Natural killer cell treated with Interleukin-12 subunit alpha and Interleukin-12 subunit beta and Interleukin-15 and Interleukin-18, amount 100 ng/mL, for 72 hours (primary cell): ENCODE data around the gene CSTF3. TPM values are rescaled to one million over a fixed set of nuclear protein-coding genes. Genes with fewer than 3 reads are reported as not detected.

ENCODE experiments used
- ATAC-seq, 2 donors: fragments of 150-1000 bp; cut with Tn5 transposase in 1 of 2; sonication (Bioruptor Pico), chemical (Tn5 transposase) in 1 of 2; 2 replicates each; pipeline ENCODE4 v1.10.0; 2021
- DNase-seq: peaks from one replicate; pipeline ENCODE4 v3.0.0; 2022; ENCODE audit warnings: low spot score
- H3K27ac Mint-ChIP-seq, 2 donors: 1 replicate in 1 of 2; 2 replicates in 1 of 2; pipeline ENCODE4 v1.8.0; 2022; ENCODE audit warnings: mixed read lengths in 2 of 2, mild to moderate bottlenecking in 1 of 2, moderate library complexity in 1 of 2
- H3K27me3 Mint-ChIP-seq, 2 donors: 1 replicate in 1 of 2; 2 replicates in 1 of 2; pipeline ENCODE4 v1.8.0; 2022; ENCODE audit warnings: mixed read lengths in 2 of 2
- H3K36me3 Mint-ChIP-seq: one replicate; pipeline ENCODE4 v1.8.0; 2022; ENCODE audit warnings: mixed read lengths
- H3K4me1 Mint-ChIP-seq, 2 donors: 1 replicate in 1 of 2; 2 replicates in 1 of 2; pipeline ENCODE4 v1.8.0; 2022; ENCODE audit warnings: low read depth in 2 of 2, mixed read lengths in 2 of 2, mild to moderate bottlenecking in 1 of 2
- H3K4me3 Mint-ChIP-seq: one replicate; pipeline ENCODE4 v1.8.0; 2022; ENCODE audit warnings: mixed read lengths
- H3K9me3 Mint-ChIP-seq: 2 replicates; pipeline ENCODE4 v1.8.0; 2022; ENCODE audit warnings: mixed read lengths
- total RNA-seq, 2 donors: library from RNA; stranded (reverse); gene quantifications; one replicate each; pipeline ENCODE4 v1.2.3, GENCODE V29; 2022

The CSTF3 gene
- total RNA-seq = 10 to 100 TPM; 26.9 to 27.2 TPM

- Mint-ChIP-seq H3K27ac (peak within 1 kb of the TSS; percentile 98 to 99), H3K4me1 (peaks cover 32 to 49% of the 10 kb centered on the region in 2 donors)
- DNase-seq = peak; percentile 97
These were observed at the start of gene CSTF3 for GRCh38 chr11:33161120-33162005. CSTF3 (minus strand) TSS chr11:33161480; CDS start chr11:33161325, 155 bp downstream.

DNA sequence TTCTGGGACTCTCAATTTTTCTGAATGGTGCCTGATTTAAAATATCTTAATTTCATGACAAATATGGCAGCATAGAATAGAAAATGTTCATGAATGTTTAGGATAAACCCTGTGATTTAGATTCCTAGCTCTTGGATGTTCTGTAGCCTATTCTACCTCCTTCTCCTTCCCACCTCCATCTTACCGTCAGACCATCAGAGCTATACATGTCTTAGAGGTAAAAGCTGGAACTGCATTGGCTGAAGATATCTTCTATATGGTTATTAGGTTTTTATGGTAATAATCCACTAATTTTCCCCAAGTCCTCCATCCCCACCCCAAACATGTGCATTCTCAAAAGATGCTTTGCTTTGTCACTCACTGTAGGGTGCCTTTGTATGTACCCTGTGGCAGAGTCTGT, 46.9 kb upstream of the CSTF3 start:
- ATAC-seq (no peak), DNase-seq (no peak)
- no peaks in the 10 kb centered on the region for H3K9me3 Mint-ChIP-seq
- no peak overlapping the region for H3K4me3 Mint-ChIP-seq
- H3K36me3 Mint-ChIP-seq = no peaks in the 10 kb centered on the region
- no peak overlapping the region for H3K27ac Mint-ChIP-seq
- peaks cover 0 to 7% of the 10 kb centered on the region in 2 donors for H3K27me3 Mint-ChIP-seq
- no peaks in the 10 kb centered on the region for H3K4me1 Mint-ChIP-seq

More at GRCh38 chr11:33161120-33162005, at the start of gene CSTF3:
- peaks cover 17% of the 10 kb centered on the region for H3K36me3 Mint-ChIP-seq
- no peaks in the 10 kb centered on the region for H3K27me3 Mint-ChIP-seq
- peak; percentile 98 to 99 for ATAC-seq
- peak within 1 kb of the TSS; percentile 100 for H3K4me3 Mint-ChIP-seq
- no peaks in the 10 kb centered on the region for H3K9me3 Mint-ChIP-seq

- no peaks in the 10 kb centered on the region for H3K36me3 Mint-ChIP-seq
- H3K4me1 Mint-ChIP-seq = no peaks in the 10 kb centered on the region
- ATAC-seq (no peak), DNase-seq (no peak)
- H3K9me3 Mint-ChIP-seq = no peaks in the 10 kb centered on the region
- no peak overlapping the region for H3K27ac Mint-ChIP-seq
- no peak overlapping the region for H3K4me3 Mint-ChIP-seq
- H3K27me3 Mint-ChIP-seq = peaks cover 0 to 7% of the 10 kb centered on the region in 2 donors
These were observed 46.2 kb upstream of the CSTF3 start for GRCh38 chr11:33207408-33207985.

GRCh38 chr11:33197915-33198727, 36.8 kb upstream of the CSTF3 start:
- no peaks in the 10 kb centered on the region for H3K9me3 Mint-ChIP-seq
- DNase-seq (no peak), ATAC-seq (no peak)
- H3K4me3 Mint-ChIP-seq = no peak overlapping the region
- no peaks in the 10 kb centered on the region for H3K36me3 Mint-ChIP-seq
- H3K27ac Mint-ChIP-seq = peak overlapping the region in 1 of 2 donors; percentile 7
- no peaks in the 10 kb centered on the region for H3K27me3 Mint-ChIP-seq
- no peaks in the 10 kb centered on the region for H3K4me1 Mint-ChIP-seq

DNA sequence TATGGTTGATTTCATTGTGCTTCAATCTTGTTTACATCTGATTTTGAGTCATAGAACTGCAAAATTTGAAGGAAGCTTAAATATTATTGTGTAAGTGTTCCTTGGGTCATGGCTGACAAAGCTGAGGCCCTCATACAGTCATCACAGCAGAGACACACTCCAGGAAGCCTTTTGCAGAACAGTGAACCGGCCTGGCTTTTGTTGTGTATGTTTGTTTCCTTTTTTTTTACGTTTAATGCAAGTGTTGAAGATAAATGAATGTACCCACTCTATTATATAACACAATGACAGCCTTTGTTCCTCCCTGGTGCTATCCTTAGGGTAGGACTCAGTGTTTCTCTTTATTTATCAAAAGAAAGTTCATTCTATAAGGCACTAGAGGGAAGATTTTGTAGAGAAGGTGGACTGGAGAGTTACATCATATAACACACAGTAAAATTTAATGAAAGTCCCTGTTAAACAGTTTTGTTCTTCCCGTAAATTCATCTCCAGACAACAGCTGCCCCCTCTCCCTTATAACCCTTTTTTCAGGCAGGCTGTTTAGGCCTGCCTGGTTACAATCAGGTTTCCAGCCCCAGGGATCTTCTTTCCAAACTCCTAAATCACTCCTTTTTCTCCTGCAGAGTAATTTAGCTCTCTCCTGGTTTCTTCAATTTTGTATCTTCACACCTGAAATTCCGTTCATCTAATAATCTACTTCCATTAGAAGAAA, 34.3 kb upstream of the CSTF3 start:
- no peaks in the 10 kb centered on the region for H3K27me3 Mint-ChIP-seq
- DNase-seq = no peak
- H3K4me1 Mint-ChIP-seq = no peaks in the 10 kb centered on the region
- H3K27ac Mint-ChIP-seq = no peak overlapping the region
- H3K9me3 Mint-ChIP-seq = no peaks in the 10 kb centered on the region
- no peak overlapping the region for H3K4me3 Mint-ChIP-seq
- no peaks in the 10 kb centered on the region for H3K36me3 Mint-ChIP-seq
- ATAC-seq = no peak

GRCh38 chr11:33194455-33194854, 33.2 kb upstream of the CSTF3 start:
- H3K36me3 Mint-ChIP-seq = no peaks in the 10 kb centered on the region
- no peaks in the 10 kb centered on the region for H3K4me1 Mint-ChIP-seq
- H3K9me3 Mint-ChIP-seq = no peaks in the 10 kb centered on the region
- ATAC-seq (no peak), DNase-seq (no peak)
- H3K27ac Mint-ChIP-seq = no peak overlapping the region
- no peaks in the 10 kb centered on the region for H3K27me3 Mint-ChIP-seq
- H3K4me3 Mint-ChIP-seq = no peak overlapping the region

GRCh38 chr11:33191467-33191866, 30.2 kb upstream of the CSTF3 start:
- H3K9me3 Mint-ChIP-seq = no peaks in the 10 kb centered on the region
- H3K27me3 Mint-ChIP-seq = no peaks in the 10 kb centered on the region
- no peak overlapping the region for H3K4me3 Mint-ChIP-seq
- H3K4me1 Mint-ChIP-seq = no peaks in the 10 kb centered on the region
- no peaks in the 10 kb centered on the region for H3K36me3 Mint-ChIP-seq
- ATAC-seq (no peak), DNase-seq (no peak)
- H3K27ac Mint-ChIP-seq = no peak overlapping the region

GRCh38 chr11:33187998-33188722, 26.9 kb upstream of the CSTF3 start:
- H3K9me3 Mint-ChIP-seq = no peaks in the 10 kb centered on the region
- DNase-seq (no peak), ATAC-seq (no peak)
- no peaks in the 10 kb centered on the region for H3K27me3 Mint-ChIP-seq
- H3K4me3 Mint-ChIP-seq = no peak overlapping the region
- H3K36me3 Mint-ChIP-seq = no peaks in the 10 kb centered on the region
- H3K27ac Mint-ChIP-seq = no peak overlapping the region
- no peaks in the 10 kb centered on the region for H3K4me1 Mint-ChIP-seq

GRCh38 chr11:33185756-33186155, 24.5 kb upstream of the CSTF3 start:
- Mint-ChIP-seq H3K27me3 (no peaks in the 10 kb centered on the region), H3K4me1 (no peaks in the 10 kb centered on the region), H3K4me3 (no peak overlapping the region), H3K9me3 (no peaks in the 10 kb centered on the region), H3K27ac (no peak overlapping the region), H3K36me3 (no peaks in the 10 kb centered on the region)
- DNase-seq = no peak
- ATAC-seq = no peak

- Mint-ChIP-seq H3K9me3 (peaks cover 5% of the 10 kb centered on the region), H3K4me3 (no peak overlapping the region), H3K27me3 (no peaks in the 10 kb centered on the region), H3K4me1 (peaks cover 12% of the 10 kb centered on the region in 2 donors), H3K36me3 (no peaks in the 10 kb centered on the region), H3K27ac (no peak overlapping the region)
- ATAC-seq = peak in 1 of 2 donors; percentile 12
- no peak for DNase-seq
These were observed 21.1 kb upstream of the CSTF3 start for GRCh38 chr11:33182246-33182878.

DNA sequence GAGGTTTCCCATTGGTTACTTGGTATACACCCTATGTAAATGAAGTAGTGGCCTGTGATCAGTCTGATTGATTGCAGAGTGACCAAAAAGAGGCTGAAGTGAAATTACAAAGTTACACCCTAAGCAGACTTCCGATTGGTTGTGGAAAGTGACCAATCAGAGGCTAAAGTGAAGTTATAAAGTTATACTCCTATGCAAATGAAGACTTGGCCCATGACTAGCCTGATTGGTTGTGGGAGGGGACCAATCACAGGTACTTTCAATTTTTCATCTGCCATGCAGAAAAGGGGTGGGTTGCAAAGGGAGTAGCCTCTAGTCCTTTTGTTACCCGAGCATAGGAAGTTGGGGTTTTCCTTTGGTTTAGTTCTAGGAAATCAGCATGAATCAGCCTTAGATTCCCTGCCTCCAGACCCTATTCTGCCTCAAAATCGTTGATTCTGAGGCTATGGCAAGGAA, 18.1 kb upstream of the CSTF3 start:
- ATAC-seq (peak; percentile 77 to 83), DNase-seq (peak; percentile 63)
- Mint-ChIP-seq H3K27ac (peak overlapping the region in 1 of 2 donors; percentile 79), H3K4me1 (peaks cover 12% of the 10 kb centered on the region in 2 donors), H3K27me3 (no peaks in the 10 kb centered on the region), H3K36me3 (no peaks in the 10 kb centered on the region), H3K9me3 (peaks cover 5% of the 10 kb centered on the region), H3K4me3 (peak overlapping the region; percentile 70)

- H3K9me3 Mint-ChIP-seq = peaks cover 5% of the 10 kb centered on the region
- DNase-seq (no peak), ATAC-seq (no peak)
- H3K4me1 Mint-ChIP-seq = peaks cover 12% of the 10 kb centered on the region in 2 donors
- H3K27ac Mint-ChIP-seq = peak overlapping the region in 1 of 2 donors; percentile 79
- H3K36me3 Mint-ChIP-seq = no peaks in the 10 kb centered on the region
- H3K27me3 Mint-ChIP-seq = no peaks in the 10 kb centered on the region
- H3K4me3 Mint-ChIP-seq = peak overlapping the region; percentile 25
These were observed 17.3 kb upstream of the CSTF3 start for GRCh38 chr11:33178443-33179180.
